ENCODE data around the gene RAB44. TPM values are rescaled to one million over a fixed set of nuclear protein-coding genes. Genes with fewer than 3 reads are reported as not detected.

Gene RAB44
- total and polyA plus RNA-seq, 2 of the 4 experiments (the other 2 are of a cell fraction) = 0.03 TPM; not detected in 1

GRCh38 chr6:36694616-36695015, 3.0 kb upstream of the RAB44 start:
- DNase-seq = no peak
- H3K79me1 ChIP-seq (ENCODE audit: low read depth in 1 of 2, low read length in 2 of 2) = no peaks in the 10 kb centered on the region
- H3K4me1 ChIP-seq (ENCODE audit: control insufficient read depth, insufficient read depth, low read length) = no peaks in the 10 kb centered on the region
- no peak overlapping the region for H3K4me2 ChIP-seq (ENCODE audit: low read depth, low read length)
- ChIA-PET CTCF (no interaction called here), POLR2A (ENCODE audit: unreplicated experiment) (no interaction called here)
- no peak for TF ChIP-seq MXI1 (IDR thresholded peaks at IDR 0.05; ENCODE audit: borderline replicate concordance, low read depth, low read length)
- no peak for TF ChIP-seq MAFK (IDR thresholded peaks at IDR 0.05; ENCODE audit: low read depth, low read length)
- no peak for TF ChIP-seq RFX5 (IDR thresholded peaks at IDR 0.05; ENCODE audit: low read depth, low read length)
- no peak for TF ChIP-seq BHLHE40 (IDR thresholded peaks at IDR 0.05; ENCODE audit: low read depth, low read length)
- no peak for TF ChIP-seq RCOR1 (IDR thresholded peaks at IDR 0.05; ENCODE audit: insufficient replicate concordance, low read length)
- no peak for TF ChIP-seq ELK1 (IDR thresholded peaks at IDR 0.05; ENCODE audit: borderline replicate concordance, low read depth, low read length)
- TF ChIP-seq NFE2L2 (IDR thresholded peaks at IDR 0.05; ENCODE audit: low read depth, low read length) = no peak
- TF ChIP-seq RAD21 (IDR thresholded peaks at IDR 0.05; ENCODE audit: low read length) = no peak
- no peak for TF ChIP-seq USF2 (IDR thresholded peaks at IDR 0.05; ENCODE audit: low read depth, low read length)
- TF ChIP-seq FOS (IDR thresholded peaks at IDR 0.05; ENCODE audit: low read depth, low read length) = no peak
- no peak for TF ChIP-seq SMC3 (IDR thresholded peaks at IDR 0.05; ENCODE audit: low read depth, low read length)
- TF ChIP-seq CEBPB (IDR thresholded peaks at IDR 0.05; ENCODE audit: low read depth, low read length) = no peak
- TF ChIP-seq POLR2A (IDR thresholded peaks at IDR 0.05; ENCODE audit: low read depth, low read length) = no peak
- no peak for TF ChIP-seq MAZ (IDR thresholded peaks at IDR 0.05; ENCODE audit: borderline replicate concordance, low read depth, low read length)
- TF ChIP-seq CHD1 (IDR thresholded peaks at IDR 0.05; ENCODE audit: low read depth, low read length) = no peak
- TF ChIP-seq CTCF (conservative IDR thresholded peaks at IDR 0.05; ENCODE audit: low read depth, low read length) = no peak
- H2BK5ac ChIP-seq (ENCODE audit: low read depth, low read length, poor library complexity, severe bottlenecking) = no peak overlapping the region
- H2AFZ ChIP-seq (replicated peaks; ENCODE audit: low read length, poor library complexity) = no peak overlapping the region
- H2AK9ac ChIP-seq (replicated peaks; ENCODE audit: low read depth, low read length, poor library complexity) = no peak overlapping the region
- no peak overlapping the region for H2BK20ac ChIP-seq (ENCODE audit: low read depth, low read length)
- no peaks in the 10 kb centered on the region for H3K9me1 ChIP-seq (ENCODE audit: insufficient read depth, low read length)
- no peak overlapping the region for H2AK5ac ChIP-seq (ENCODE audit: low read depth, low read length)
- H3K14ac ChIP-seq (replicated peaks; ENCODE audit: low read depth, low read length) = no peak overlapping the region
- peaks cover 4% of the 10 kb centered on the region; the same call in 1 of the 2 replicates for H4K20me1 ChIP-seq (ENCODE audit: insufficient read depth, low read length)
- in situ Hi-C loops (cut with MboI; ENCODE audit: low sequenced_read_pairs) = no loop called here
- no peaks in the 10 kb centered on the region for H3K36me3 ChIP-seq (ENCODE audit: control insufficient read depth, insufficient read depth, low read length)
- H3K23ac ChIP-seq (ENCODE audit: low read depth, low read length) = no peak overlapping the region
- dilution Hi-C loops (cut with HindIII; ENCODE audit: low sequenced_read_pairs, unreplicated experiment) = no loop called here
- no peak overlapping the region for H3K9ac ChIP-seq (ENCODE audit: low read depth, low read length)
- H4K5ac ChIP-seq (ENCODE audit: low read depth, low read length) = no peak overlapping the region
- no peak overlapping the region for H3K56ac ChIP-seq (ENCODE audit: extremely low read depth, insufficient read depth, low read length)
- H3K18ac ChIP-seq (ENCODE audit: low read depth, low read length) = no peak overlapping the region
- H2BK120ac ChIP-seq (ENCODE audit: low read depth, low read length) = no peak overlapping the region
- no TSS peak for BruUV-seq (replicated peaks)
- WGBS, 2 experiments (ENCODE audit: extremely low coverage in 2 of 2, insufficient read length in 1 of 2) = 85% methylated on average over 3 of the region's 6 CpGs; no CpG with 5 or more reads in 1 of the 2 experiments
- no peak overlapping the region for H3K27ac ChIP-seq (ENCODE audit: insufficient read depth, low read length)
- no peak overlapping the region for H3K4ac ChIP-seq (ENCODE audit: low read depth, low read length)
- H2BK15ac ChIP-seq (ENCODE audit: low read depth, low read length) = no peak overlapping the region
- H4K91ac ChIP-seq (ENCODE audit: insufficient read depth, low read depth, low read length) = no peak overlapping the region
- H4K8ac ChIP-seq (ENCODE audit: low read depth in 2 of 2, low read length in 2 of 2) = no peak overlapping the region
- H3K27me3 ChIP-seq (ENCODE audit: control insufficient read depth, insufficient read depth, low read length) = peaks cover 13% of the 10 kb centered on the region
- no peak overlapping the region for H3K4me3 ChIP-seq (ENCODE audit: insufficient read depth, low read depth, low read length)
- intact Hi-C loops (cut with micrococcal nuclease) = no loop called here
- H3K9me3 ChIP-seq (ENCODE audit: control insufficient read depth, insufficient read depth, low read length) = peaks cover 3% of the 10 kb centered on the region
- ATAC-seq (ENCODE audit: low read depth) = no peak

Data from IMR-90 (cell line).